Measurements from ENCODE around the gene GATD1.

GATD1 gene

DNA sequence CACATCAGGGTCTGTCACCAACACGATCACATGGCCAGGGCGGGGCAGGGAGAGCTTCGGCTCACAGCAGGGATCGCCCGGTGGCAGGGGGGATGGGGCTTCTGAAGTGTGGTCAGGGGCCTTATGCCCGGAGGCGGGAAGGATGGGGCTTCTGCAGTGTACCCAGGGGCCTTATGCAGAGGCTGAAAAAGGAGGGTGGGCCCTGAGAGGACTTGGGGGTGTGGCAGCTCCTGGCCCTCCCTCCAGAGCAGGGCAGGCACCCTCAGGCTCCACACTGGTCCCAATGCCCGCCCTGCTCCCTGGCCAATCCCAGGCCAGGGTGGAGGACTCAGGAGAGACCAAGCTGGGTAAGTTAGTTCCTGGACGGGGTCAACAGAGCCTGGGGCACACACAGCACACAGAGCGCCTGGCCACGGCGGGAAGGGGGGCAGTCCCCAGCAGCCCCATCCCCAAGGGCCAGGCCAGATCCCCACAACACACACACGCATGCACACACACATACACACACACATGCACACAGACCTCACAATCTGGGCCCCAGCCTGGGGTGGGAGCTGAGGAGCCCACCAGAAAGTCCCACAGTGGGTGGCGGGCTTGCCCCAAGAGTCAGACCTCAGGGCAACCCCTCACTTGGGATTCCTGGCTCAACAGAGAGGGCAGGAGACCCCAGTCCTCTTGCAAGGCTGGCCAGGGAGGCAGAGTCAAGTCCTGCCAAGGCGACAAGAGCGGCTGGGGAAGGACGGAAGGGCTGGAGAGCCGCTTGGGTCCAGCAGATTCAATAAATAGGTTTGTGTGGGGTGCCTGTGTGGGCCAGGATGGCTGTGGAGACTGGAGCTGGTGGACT, 13.7 kb upstream of the GATD1 start:
- TF ChIP-seq, protein P1, sequence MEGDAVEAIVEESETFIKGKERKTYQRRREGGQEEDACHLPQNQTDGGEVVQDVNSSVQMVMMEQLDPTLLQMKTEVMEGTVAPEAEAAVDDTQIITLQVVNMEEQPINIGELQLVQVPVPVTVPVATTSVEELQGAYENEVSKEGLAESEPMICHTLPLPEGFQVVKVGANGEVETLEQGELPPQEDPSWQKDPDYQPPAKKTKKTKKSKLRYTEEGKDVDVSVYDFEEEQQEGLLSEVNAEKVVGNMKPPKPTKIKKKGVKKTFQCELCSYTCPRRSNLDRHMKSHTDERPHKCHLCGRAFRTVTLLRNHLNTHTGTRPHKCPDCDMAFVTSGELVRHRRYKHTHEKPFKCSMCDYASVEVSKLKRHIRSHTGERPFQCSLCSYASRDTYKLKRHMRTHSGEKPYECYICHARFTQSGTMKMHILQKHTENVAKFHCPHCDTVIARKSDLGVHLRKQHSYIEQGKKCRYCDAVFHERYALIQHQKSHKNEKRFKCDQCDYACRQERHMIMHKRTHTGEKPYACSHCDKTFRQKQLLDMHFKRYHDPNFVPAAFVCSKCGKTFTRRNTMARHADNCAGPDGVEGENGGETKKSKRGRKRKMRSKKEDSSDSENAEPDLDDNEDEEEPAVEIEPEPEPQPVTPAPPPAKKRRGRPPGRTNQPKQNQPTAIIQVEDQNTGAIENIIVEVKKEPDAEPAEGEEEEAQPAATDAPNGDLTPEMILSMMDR (IDR thresholded peaks at IDR 0.05), result no peak
- H3K36me3 Mint-ChIP-seq (ENCODE audit: low read depth), result no peaks in the 10 kb centered on the region
- H3K27me3 Mint-ChIP-seq (ENCODE audit: low read depth, poor library complexity), result peaks cover 3% of the 10 kb centered on the region
- DNase-seq, result no peak
- H3K9me3 Mint-ChIP-seq, result no peaks in the 10 kb centered on the region
- H3K27ac Mint-ChIP-seq, result no peak overlapping the region
- H3K4me3 Mint-ChIP-seq, result no peak overlapping the region
- peaks cover 11% of the 10 kb centered on the region for H3K4me1 Mint-ChIP-seq

DNA sequence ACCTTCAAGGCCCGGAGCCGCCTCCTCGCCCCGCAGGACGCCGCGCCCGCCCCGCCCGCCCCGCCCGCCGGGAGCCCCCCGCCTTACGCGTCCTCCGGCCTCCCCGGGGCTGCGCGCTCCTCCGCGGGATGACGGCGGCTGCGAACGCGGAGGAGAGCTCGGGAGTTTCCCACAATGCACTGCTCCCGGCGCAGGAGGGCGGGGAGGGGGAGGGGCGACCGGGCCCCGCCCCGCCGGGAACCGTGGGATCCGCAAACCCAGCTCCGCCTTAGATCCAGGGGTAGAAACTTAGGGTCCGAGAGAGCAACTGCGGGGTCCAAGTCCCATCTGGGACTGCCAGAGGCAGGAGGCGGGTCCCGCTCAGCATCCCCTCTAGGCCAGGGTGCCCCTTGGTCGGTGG, 12.7 kb upstream of the GATD1 start, which contains the start of gene CEND1:
CEND1 (minus strand) TSS at position 148 of the 400 bp plus-strand sequence. CDS start 1,514 bp downstream, outside the sequence.
- TF ChIP-seq, protein P1 (IDR thresholded peaks at IDR 0.05), result no peak
- H3K9me3 Mint-ChIP-seq, result no peaks in the 10 kb centered on the region
- H3K27me3 Mint-ChIP-seq (ENCODE audit: low read depth, poor library complexity), result peaks cover 3% of the 10 kb centered on the region
- no peaks in the 10 kb centered on the region for H3K36me3 Mint-ChIP-seq (ENCODE audit: low read depth)
- no peak within 1 kb of the TSS for H3K27ac Mint-ChIP-seq
- DNase-seq, result peak; percentile 65
- peaks cover 12% of the 10 kb centered on the region for H3K4me1 Mint-ChIP-seq
- H3K4me3 Mint-ChIP-seq, result no peak within 1 kb of the TSS

DNA sequence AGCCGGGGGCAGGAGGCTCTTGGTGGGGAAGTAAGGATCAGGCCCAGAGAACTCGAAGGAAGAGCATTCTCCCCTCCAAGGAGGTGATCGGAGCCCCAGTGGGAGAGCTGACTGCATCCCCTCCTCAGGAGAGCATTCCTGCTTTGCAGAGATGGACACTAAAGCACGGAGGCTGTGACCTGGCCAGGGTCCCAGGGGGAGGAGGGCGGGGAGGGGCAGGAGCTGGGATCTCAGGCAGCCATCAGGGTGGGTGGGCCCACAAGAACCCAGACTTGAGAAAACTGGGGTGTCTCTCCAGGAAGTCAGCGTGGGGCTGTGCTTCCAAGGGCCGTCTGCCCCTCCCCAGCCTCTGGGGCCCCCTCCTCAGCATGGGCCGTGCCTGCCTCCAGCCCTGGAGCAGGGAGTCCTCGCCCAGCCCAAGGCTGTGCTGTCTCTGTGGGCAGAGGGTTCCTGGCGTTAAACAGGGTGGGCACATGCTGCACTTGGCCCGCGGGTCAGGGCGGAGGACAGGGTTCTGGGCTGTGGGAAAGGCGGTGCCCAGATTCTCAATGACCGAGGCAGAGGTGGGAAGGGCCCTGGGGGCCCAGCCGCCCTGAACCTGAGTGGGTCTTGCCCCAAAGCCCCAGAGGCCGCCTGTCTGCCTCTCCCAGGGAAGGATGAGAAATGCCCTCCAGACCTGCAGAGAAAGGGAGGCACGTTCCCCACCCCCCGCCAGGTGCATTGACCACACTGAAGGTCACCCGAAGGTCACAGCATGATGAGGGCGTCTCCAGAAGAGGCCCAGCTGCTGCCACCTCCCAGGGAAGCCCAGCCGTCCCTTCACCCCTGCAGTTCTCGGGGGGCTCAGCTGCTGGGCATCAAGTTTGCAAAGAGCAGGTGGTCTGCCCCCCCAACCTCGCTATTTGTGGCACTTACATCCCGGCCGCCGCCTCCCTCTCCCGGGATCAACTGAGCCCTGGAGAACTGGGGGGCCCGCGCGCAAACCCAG, 12.0 kb upstream of the GATD1 start:
- H3K4me1 Mint-ChIP-seq, result peaks cover 16% of the 10 kb centered on the region
- H3K36me3 Mint-ChIP-seq (ENCODE audit: low read depth), result no peaks in the 10 kb centered on the region
- TF ChIP-seq, protein P1 (IDR thresholded peaks at IDR 0.05), result no peak
- no peak overlapping the region for H3K27ac Mint-ChIP-seq
- no peak overlapping the region for H3K4me3 Mint-ChIP-seq
- peaks cover 3% of the 10 kb centered on the region for H3K27me3 Mint-ChIP-seq (ENCODE audit: low read depth, poor library complexity)
- no peaks in the 10 kb centered on the region for H3K9me3 Mint-ChIP-seq
- DNase-seq, result no peak

DNA sequence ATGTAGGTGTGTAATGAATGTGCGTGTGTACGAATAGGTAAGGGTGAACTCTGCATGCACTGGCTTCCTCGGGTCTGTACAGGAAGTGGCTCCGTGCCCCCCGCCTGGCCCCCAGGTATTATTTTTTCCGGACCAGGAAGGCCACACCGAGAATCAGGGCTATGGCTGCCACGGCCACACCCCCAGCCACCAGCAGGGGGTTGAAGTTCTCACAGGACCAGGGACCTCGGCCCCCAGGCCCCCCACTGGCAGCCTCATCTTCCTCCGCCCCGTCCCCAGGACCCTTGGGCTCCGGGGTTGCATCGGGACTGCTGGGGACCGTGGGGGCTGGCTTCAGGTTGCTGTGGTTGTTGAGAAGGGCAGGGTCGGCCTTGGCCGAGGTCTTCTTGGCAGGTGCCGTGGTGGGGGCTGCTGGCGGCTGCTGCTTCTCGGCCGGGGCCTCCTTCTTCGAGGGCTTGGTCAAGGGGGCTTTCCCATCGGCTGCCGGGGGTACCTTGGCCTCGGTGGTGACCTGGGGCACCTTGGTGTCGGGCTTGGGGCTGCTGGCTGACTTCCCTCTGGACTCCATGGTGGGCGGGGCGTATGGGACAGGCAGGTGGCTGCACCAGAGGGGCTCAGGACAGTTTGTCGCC, 10.8 kb upstream of the GATD1 start:
- DNase-seq, result no peak
- peaks cover 25% of the 10 kb centered on the region for H3K4me1 Mint-ChIP-seq
- TF ChIP-seq, protein P1 (IDR thresholded peaks at IDR 0.05), result no peak
- H3K9me3 Mint-ChIP-seq, result no peaks in the 10 kb centered on the region
- peaks cover 5% of the 10 kb centered on the region for H3K36me3 Mint-ChIP-seq (ENCODE audit: low read depth)
- no peak overlapping the region for H3K27ac Mint-ChIP-seq
- H3K27me3 Mint-ChIP-seq (ENCODE audit: low read depth, poor library complexity), result peaks cover 11% of the 10 kb centered on the region
- H3K4me3 Mint-ChIP-seq, result no peak overlapping the region

DNA sequence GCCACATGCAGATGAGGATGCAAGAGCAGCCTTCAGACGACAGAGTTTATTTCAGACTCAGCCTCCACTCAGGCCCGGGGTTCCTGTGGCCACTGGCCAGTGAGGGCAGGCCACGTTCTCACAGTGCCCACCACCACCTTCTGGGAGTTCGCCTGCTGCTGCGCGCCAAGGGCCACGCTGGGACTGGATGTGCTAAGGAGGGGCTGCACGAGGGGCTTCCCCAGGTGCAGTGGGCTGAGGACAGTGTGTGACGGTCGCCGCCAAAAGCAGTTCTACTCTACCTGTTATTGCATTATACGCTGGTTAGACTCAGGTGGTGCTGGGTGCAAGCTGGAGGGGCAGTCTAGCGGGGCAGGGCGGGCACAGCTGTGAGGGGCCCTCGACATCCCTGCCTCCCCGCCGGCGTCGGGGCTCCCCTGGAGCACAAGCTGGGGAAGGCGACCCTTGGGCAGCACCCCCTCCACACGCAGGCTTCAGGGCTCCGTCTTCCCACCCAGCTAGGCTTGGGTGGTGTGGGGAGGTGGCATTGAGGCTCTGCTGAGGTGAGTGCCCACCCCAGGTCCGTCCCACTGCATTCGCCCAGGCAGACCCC, 9.9 kb upstream of the GATD1 start:
- Mint-ChIP-seq H3K4me1 (peaks cover 29% of the 10 kb centered on the region), H3K9me3 (no peaks in the 10 kb centered on the region), H3K27ac (no peak overlapping the region), H3K27me3 (ENCODE audit: low read depth, poor library complexity) (peaks cover 15% of the 10 kb centered on the region), H3K36me3 (ENCODE audit: low read depth) (peaks cover 5% of the 10 kb centered on the region), H3K4me3 (no peak overlapping the region)
- TF ChIP-seq, protein P1 (IDR thresholded peaks at IDR 0.05), result no peak
- DNase-seq, result no peak

Data from nephron progenitor cell (in vitro differentiated cells).